22Rv1 (cell line): ENCODE results near the gene SCN3A.

Source experiments
- ZFX ChIP-seq: fragments of 450-650 bp; IDR thresholded peaks from 2 replicates; pipeline ENCODE4 v1.6.1; 2017; ENCODE audit warnings: antibody characterized with exemption, borderline replicate concordance
- TF ChIP-seq, protein P1 (sequence below): fragments of 450-650 bp; IDR thresholded peaks from 2 replicates; pipeline ENCODE4 v1.5.1; 2017; ENCODE audit warnings: mild to moderate bottlenecking

DNA sequence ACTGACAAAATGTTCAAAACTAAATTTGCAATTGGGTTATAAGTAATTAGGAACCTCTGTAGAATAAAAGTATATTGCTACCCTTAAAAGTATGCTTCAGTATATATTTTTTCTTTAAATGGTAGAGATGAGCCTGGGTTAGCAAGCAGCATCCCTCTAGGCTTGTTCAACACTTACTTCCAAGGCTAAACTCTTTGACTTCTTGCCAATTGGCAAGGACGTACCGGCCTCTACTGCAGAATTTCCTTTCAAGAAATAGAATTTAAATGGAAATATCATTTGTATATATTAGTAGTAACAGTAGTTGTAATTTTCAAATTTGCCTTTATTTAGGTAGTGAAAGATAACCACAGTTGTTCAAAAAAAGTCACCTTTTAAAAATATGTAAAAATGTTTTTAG is 143.4 kb downstream of the SCN3A start:
- TF ChIP-seq, protein P1, sequence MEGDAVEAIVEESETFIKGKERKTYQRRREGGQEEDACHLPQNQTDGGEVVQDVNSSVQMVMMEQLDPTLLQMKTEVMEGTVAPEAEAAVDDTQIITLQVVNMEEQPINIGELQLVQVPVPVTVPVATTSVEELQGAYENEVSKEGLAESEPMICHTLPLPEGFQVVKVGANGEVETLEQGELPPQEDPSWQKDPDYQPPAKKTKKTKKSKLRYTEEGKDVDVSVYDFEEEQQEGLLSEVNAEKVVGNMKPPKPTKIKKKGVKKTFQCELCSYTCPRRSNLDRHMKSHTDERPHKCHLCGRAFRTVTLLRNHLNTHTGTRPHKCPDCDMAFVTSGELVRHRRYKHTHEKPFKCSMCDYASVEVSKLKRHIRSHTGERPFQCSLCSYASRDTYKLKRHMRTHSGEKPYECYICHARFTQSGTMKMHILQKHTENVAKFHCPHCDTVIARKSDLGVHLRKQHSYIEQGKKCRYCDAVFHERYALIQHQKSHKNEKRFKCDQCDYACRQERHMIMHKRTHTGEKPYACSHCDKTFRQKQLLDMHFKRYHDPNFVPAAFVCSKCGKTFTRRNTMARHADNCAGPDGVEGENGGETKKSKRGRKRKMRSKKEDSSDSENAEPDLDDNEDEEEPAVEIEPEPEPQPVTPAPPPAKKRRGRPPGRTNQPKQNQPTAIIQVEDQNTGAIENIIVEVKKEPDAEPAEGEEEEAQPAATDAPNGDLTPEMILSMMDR = no peak
- no peak for TF ChIP-seq ZFX
